Measurements from ENCODE around the gene CHST15. TPM values are rescaled to one million over a fixed set of nuclear protein-coding genes. Genes with fewer than 3 reads are reported as not detected.
"Not testable (repeated sequence)": the region's sequence is repeated elsewhere in the genome, so short reads cannot be mapped to it uniquely, and the experiment has no call there.

The CHST15 gene
- total and polyA plus RNA-seq, 2 of the 4 experiments (the other 2 are of a cell fraction): 0.14 to 0.18 TPM

- ATAC-seq (ENCODE audit: low read depth); POLR2A ChIA-PET (ENCODE audit: unreplicated experiment); H4K20me1 ChIP-seq (ENCODE audit: insufficient read depth, low read length); H2BK120ac ChIP-seq (ENCODE audit: low read depth, low read length); H3K18ac ChIP-seq (ENCODE audit: low read depth, low read length); H3K23ac ChIP-seq (ENCODE audit: low read depth, low read length); H2AFZ ChIP-seq (replicated peaks; ENCODE audit: low read length, poor library complexity); H4K8ac ChIP-seq (ENCODE audit: low read depth in 2 of 2, low read length in 2 of 2); H3K14ac ChIP-seq (replicated peaks; ENCODE audit: low read depth, low read length); H3K4ac ChIP-seq (ENCODE audit: low read depth, low read length); H2AK5ac ChIP-seq (ENCODE audit: low read depth, low read length); H2AK9ac ChIP-seq (replicated peaks; ENCODE audit: low read depth, low read length, poor library complexity); intact Hi-C loops (cut with micrococcal nuclease); CTCF ChIA-PET; H3K9me1 ChIP-seq (ENCODE audit: insufficient read depth, low read length); H3K9me3 ChIP-seq (ENCODE audit: control insufficient read depth, insufficient read depth, low read length); BruUV-seq (replicated peaks); H2BK15ac ChIP-seq (ENCODE audit: low read depth, low read length); H4K5ac ChIP-seq (ENCODE audit: low read depth, low read length); H3K79me1 ChIP-seq (ENCODE audit: low read depth in 1 of 2, low read length in 2 of 2); H3K4me2 ChIP-seq (ENCODE audit: low read depth, low read length); H3K4me3 ChIP-seq (ENCODE audit: insufficient read depth, low read depth, low read length); H4K91ac ChIP-seq (ENCODE audit: insufficient read depth, low read depth, low read length); H3K36me3 ChIP-seq (ENCODE audit: control insufficient read depth, insufficient read depth, low read length); H3K27me3 ChIP-seq (ENCODE audit: control insufficient read depth, insufficient read depth, low read length); H3K56ac ChIP-seq (ENCODE audit: extremely low read depth, insufficient read depth, low read length); H3K27ac ChIP-seq (ENCODE audit: insufficient read depth, low read length); H3K4me1 ChIP-seq (ENCODE audit: control insufficient read depth, insufficient read depth, low read length); H3K9ac ChIP-seq (ENCODE audit: low read depth, low read length); H2BK20ac ChIP-seq (ENCODE audit: low read depth, low read length); H2BK5ac ChIP-seq (ENCODE audit: low read depth, low read length, poor library complexity, severe bottlenecking); in situ Hi-C loops (cut with MboI; ENCODE audit: low sequenced_read_pairs); DNase-seq; dilution Hi-C loops (cut with HindIII; ENCODE audit: low sequenced_read_pairs, unreplicated experiment): not testable (repeated sequence)
- WGBS, 2 experiments (ENCODE audit: extremely low coverage in 2 of 2, insufficient read length in 1 of 2): 67% methylated on average over 14 of the region's 25 CpGs; no CpG with 5 or more reads in 1 of the 2 experiments
Measured at GRCh38 chr10:124034576-124035305, 58.7 kb downstream of the CHST15 start.

Data from IMR-90 (cell line).